T-helper 2 cell treated with Interferon-gamma antibody and Interleukin-4, amounts not matched to agents 5 μg/mL and 100 μg/mL, for 36 hours (primary cell): ENCODE results near the gene CLECL1.
"Not testable (repeated sequence)": the region's sequence is repeated elsewhere in the genome, so short reads cannot be mapped to it uniquely, and the experiment has no call there.

Experiments used
- DNase-seq: peaks from one replicate; pipeline ENCODE4 v3.0.0; 2021; ENCODE audit warnings: low spot score
- H3K27ac Mint-ChIP-seq: one replicate; pipeline ENCODE4 v1.8.0; 2021; ENCODE audit warnings: mild to moderate bottlenecking, mixed read lengths
- H3K27me3 Mint-ChIP-seq: one replicate; pipeline ENCODE4 v1.8.0; 2021; ENCODE audit warnings: low read depth, mixed read lengths
- H3K36me3 Mint-ChIP-seq: one replicate; pipeline ENCODE4 v1.8.0; 2021; ENCODE audit warnings: low read depth, mixed read lengths
- H3K4me1 Mint-ChIP-seq: one replicate; pipeline ENCODE4 v1.8.0; 2021; ENCODE audit warnings: low read depth, mixed read lengths
- H3K4me3 Mint-ChIP-seq: one replicate; pipeline ENCODE4 v1.8.0; 2022; ENCODE audit warnings: mild to moderate bottlenecking, moderate library complexity, mixed read lengths
- H3K9me3 Mint-ChIP-seq: one replicate; pipeline ENCODE4 v1.8.0; 2021; ENCODE audit warnings: mixed read lengths

CLECL1 gene

DNA sequence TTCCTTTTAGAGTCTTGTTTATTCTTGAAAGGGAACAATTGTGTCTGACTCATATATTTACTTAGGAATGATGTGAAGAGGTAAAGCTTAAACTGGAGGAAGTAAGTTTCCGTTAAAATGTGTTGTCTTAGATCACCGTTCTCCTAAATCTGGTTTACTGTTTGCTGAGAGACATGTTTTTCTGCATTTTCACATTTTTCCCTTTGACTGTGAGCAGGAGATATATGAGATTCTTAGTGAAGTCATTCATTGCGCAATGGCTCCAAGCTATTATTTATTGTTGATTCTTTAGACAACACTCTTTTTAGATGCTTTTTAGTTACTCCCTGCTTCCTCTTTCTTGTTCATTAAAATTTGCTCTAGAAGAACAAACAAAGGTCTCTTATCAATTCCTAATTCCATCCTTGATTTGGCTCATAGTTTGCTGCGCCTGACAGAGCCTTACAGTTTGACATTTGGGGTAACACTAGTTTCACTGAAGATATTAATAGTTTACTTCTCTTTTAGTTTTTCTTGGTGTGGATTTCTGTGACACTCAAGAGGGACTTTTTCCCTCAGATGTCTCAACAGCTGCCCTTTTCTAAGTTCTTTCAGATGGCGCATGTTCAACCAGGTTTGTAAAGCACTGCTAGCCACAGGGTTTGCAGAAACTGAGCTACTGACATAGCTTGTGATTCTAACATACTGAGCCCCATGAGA, 11.4 kb downstream of the CLECL1 start:
- H3K36me3 Mint-ChIP-seq: peaks cover 16% of the 10 kb centered on the region
- no peaks in the 10 kb centered on the region for H3K9me3 Mint-ChIP-seq
- H3K4me3 Mint-ChIP-seq: no peak overlapping the region
- H3K4me1 Mint-ChIP-seq: peaks cover 35% of the 10 kb centered on the region
- DNase-seq: no peak
- no peaks in the 10 kb centered on the region for H3K27me3 Mint-ChIP-seq
- no peak overlapping the region for H3K27ac Mint-ChIP-seq

DNA sequence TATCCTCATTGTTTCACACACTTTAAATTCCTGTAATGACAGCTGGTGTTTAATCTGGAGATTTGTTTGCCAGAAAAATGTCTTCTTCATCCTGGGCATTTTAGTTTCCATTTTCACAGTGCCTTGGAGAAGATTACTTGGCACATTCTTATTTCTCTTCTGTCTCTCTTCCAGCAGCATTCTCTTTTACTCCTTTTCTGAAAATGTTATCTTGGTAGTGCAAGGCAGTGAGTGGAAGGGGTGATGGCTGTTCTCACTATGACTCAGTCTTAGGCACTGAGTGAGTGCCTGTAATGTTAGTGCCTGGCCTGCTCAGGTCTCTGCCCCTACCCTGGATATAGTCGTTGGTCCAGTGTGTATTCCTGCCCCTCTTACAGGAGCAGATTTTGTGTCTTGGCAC, 13.1 kb downstream of the CLECL1 start:
- no peaks in the 10 kb centered on the region for H3K27me3 Mint-ChIP-seq
- H3K4me3 Mint-ChIP-seq: no peak overlapping the region
- peaks cover 29% of the 10 kb centered on the region for H3K4me1 Mint-ChIP-seq
- no peaks in the 10 kb centered on the region for H3K9me3 Mint-ChIP-seq
- peaks cover 19% of the 10 kb centered on the region for H3K36me3 Mint-ChIP-seq
- no peak overlapping the region for H3K27ac Mint-ChIP-seq
- DNase-seq: no peak

DNA sequence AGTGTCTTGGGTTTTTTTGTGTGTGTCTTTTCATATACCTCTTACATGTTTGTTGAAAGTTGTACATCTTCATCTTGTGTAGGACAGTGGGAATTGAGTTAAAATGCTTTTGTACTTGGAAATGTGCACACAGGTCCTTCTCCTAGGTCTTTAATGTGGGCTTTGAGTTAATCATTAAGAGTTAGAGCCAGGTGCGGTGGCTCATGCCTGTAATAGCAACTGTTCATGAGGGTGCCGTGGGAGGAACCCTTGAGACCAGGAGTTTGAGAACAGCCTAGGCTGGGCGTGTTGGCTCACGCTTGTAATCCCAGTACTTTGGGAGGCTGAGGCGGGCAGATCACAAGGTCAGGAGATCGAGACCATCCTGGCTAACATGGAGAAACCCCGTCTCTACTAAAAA, 13.9 kb downstream of the CLECL1 start:
- Mint-ChIP-seq H3K36me3 (peaks cover 18% of the 10 kb centered on the region), H3K27ac (no peak overlapping the region), H3K9me3 (no peaks in the 10 kb centered on the region), H3K27me3 (no peaks in the 10 kb centered on the region), H3K4me3 (no peak overlapping the region), H3K4me1 (peaks cover 27% of the 10 kb centered on the region)
- no peak for DNase-seq

DNA sequence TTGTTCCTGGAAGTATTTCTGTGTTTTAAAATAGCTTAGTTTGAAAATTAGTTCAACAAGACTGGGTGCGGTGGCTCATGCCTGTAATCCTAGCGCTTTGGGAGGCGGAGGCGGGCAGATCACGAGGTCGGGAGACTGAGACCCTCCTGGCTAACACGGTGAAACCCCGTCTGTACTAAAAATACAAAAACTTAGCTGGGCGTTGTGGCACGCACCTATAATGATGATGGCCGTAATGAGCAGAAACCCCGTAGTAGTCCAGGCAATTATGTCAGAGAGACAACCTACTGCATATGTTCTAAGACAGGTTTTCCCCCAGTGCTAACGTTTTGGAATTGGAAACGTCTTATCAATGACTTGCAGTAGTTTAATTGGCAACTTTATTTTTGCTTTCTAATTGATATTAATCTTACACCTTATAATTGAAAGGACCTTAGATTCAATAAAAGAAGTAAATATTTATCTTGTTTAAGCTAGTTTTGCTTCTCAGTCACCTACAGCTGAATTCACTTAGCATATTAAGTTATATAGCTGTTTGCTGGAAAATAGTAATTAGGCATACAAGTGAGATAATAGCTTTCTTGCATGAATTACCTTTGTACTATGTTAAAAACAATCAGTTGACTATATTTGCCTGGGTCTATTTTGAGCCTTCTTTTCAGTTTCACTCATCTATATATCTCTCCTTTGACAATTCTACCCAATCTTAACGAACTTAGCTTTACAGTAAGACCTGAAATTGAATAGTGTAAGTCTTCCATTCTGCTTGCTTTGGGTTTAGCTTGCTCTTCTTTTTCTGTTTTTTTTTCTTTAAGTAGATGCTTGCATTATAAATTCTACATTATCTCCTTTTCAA, 15.6 kb downstream of the CLECL1 start:
- Mint-ChIP-seq H3K27ac (no peak overlapping the region), H3K27me3 (no peaks in the 10 kb centered on the region), H3K36me3 (peaks cover 12% of the 10 kb centered on the region), H3K4me1 (peaks cover 24% of the 10 kb centered on the region), H3K9me3 (no peaks in the 10 kb centered on the region), H3K4me3 (no peak overlapping the region)
- no peak for DNase-seq

GRCh38 chr12:9713032-9713558, 19.8 kb downstream of the CLECL1 start:
- not testable (repeated sequence) for H3K27ac Mint-ChIP-seq, H3K4me3 Mint-ChIP-seq, H3K9me3 Mint-ChIP-seq, DNase-seq, H3K27me3 Mint-ChIP-seq
- peaks cover 27% of the 10 kb centered on the region for H3K36me3 Mint-ChIP-seq
- peaks cover 26% of the 10 kb centered on the region for H3K4me1 Mint-ChIP-seq

DNA sequence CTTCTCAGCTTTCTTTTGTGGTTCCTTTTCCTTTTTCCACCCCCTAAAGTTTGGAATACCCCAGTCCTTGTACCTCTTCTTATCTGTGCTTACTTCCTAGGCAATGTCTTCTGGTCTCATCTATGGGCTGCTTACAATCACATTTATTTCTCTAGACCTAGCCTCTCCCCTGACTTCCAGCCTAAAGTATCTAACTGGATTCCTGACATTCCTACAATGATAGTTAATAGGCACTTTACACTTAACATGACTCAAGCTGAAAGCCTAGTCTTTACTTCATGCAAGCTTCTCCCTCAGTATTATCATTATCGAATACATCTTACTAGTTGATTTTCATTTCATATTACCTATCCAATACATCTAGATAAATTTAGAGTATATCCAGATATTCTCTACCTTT, 21.2 kb downstream of the CLECL1 start:
- Mint-ChIP-seq H3K36me3 (peaks cover 38% of the 10 kb centered on the region), H3K4me3 (no peak overlapping the region), H3K27ac (no peak overlapping the region), H3K4me1 (peaks cover 36% of the 10 kb centered on the region), H3K27me3 (no peaks in the 10 kb centered on the region), H3K9me3 (no peaks in the 10 kb centered on the region)
- no peak for DNase-seq

DNA sequence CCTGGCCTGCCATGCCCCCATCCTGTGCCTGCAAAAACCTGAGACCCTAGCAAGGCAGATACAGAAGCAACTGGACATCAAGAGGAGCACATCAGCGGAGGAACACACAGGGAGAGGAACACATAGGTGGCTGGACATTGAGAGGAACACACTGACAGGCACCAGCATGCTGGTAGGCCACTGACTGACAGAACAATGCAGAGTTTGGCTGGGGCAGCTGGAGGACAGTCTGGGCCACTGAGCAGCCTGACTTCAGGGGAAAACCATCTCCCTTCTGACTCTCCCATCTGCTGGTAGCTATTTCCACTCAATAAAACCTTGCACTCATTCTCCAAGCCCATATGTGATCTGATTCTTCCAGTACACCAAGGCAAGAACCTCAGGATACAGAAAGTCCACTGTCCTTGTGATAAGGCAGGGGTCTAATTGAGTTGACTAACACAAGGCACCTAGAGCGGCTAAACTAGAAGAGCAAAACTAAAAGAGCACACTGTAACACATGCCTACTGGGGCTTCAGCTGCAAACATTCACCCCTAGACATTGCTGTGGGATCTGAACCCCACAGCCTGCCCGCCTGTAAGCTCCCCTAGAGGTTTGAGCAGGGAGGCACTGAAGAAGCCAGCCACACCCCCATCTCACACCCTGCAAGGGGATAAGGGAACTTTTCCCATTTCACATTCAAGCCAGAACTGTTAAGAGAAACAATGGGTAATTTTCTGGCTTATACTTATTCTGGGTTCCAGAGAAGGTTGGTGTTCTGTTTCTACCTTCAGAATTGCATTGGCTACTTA, 22.1 kb downstream of the CLECL1 start:
- DNase-seq: no peak
- no peaks in the 10 kb centered on the region for H3K27me3 Mint-ChIP-seq
- H3K27ac Mint-ChIP-seq: no peak overlapping the region
- H3K4me1 Mint-ChIP-seq: peaks cover 44% of the 10 kb centered on the region
- H3K4me3 Mint-ChIP-seq: no peak overlapping the region
- H3K36me3 Mint-ChIP-seq: peaks cover 44% of the 10 kb centered on the region
- peaks cover 6% of the 10 kb centered on the region for H3K9me3 Mint-ChIP-seq

DNA sequence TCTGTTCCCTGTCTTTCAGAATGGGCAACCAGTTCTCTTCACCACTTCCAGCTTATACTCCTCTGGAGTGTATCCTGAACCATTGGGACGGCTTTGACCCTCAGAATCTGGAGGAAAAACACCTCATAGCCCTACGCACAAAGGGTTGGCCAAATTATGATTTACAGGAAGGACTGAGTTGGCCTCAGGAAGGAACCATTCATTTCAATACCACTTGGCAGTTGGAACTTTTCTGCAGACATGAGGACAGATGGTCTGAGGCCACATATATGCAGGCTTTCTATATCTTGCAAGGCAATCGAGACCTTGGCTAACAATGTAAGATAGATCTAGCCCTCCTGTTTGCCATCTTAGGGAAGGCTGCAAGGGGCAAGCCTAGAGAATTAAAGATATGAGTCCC, 24.0 kb downstream of the CLECL1 start:
- Mint-ChIP-seq H3K9me3 (peaks cover 17% of the 10 kb centered on the region), H3K36me3 (peaks cover 52% of the 10 kb centered on the region), H3K27me3 (no peaks in the 10 kb centered on the region), H3K4me3 (no peak overlapping the region), H3K4me1 (peaks cover 51% of the 10 kb centered on the region), H3K27ac (no peak overlapping the region)
- no peak for DNase-seq

GRCh38 chr12:9707864-9708808, 24.8 kb downstream of the CLECL1 start:
- H3K4me3 Mint-ChIP-seq: peak overlapping the region; percentile 61
- DNase-seq: peak; percentile 44
- H3K36me3 Mint-ChIP-seq: peaks cover 52% of the 10 kb centered on the region
- peaks cover 46% of the 10 kb centered on the region for H3K4me1 Mint-ChIP-seq
- H3K27me3 Mint-ChIP-seq: no peaks in the 10 kb centered on the region
- peaks cover 17% of the 10 kb centered on the region for H3K9me3 Mint-ChIP-seq
- H3K27ac Mint-ChIP-seq: peak overlapping the region; percentile 84

DNA sequence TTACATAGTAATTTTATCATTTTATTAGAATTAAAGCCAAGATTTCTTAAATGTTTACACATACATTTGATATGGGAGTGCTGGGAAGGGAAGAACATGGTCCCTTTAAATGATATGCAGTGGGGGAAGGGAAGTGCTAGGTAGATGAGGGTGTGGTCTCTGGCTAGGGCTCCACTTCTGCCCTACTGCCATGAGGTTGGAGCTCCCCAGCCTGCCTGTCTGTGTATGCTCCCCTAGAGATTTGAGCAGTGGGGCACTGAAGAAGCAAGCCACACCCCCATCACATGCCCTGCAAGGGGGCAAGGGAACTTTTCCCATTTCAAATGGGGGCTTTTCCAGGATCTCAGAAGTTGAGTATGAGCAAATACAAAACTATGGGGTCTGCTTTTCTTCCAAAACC, 25.5 kb downstream of the CLECL1 start:
- H3K27ac Mint-ChIP-seq: peak overlapping the region; percentile 84
- H3K4me3 Mint-ChIP-seq: peak overlapping the region; percentile 61
- peaks cover 53% of the 10 kb centered on the region for H3K4me1 Mint-ChIP-seq
- peaks cover 17% of the 10 kb centered on the region for H3K9me3 Mint-ChIP-seq
- DNase-seq: no peak
- no peaks in the 10 kb centered on the region for H3K27me3 Mint-ChIP-seq
- H3K36me3 Mint-ChIP-seq: peaks cover 52% of the 10 kb centered on the region

DNA sequence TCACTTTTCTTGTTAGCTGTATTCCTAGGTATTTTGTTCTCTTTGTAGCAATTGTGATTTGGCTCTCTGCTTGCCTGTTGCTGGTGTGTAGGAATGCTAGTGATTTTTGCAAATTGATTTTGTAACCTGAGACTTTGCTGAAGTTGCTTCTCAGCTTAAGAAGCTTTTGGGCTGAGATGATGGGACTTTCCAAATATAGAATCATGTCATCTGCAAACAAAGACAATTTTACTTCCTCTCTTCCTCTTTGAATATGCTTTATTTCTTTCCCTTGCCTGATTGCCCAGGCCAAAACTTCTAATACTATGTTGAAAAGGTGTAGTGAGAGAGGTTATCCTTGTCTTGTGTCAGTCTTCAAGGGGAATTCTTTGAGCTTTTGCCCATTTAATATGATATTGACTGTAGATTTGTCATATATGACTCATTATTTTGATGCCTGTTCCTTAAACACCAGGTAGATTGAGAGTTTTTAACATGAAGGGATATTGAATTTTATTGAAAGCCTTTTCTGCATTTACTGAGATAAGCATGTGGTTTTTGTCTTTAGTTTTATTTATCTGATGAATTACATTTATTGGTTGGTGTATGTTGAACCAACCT, 26.7 kb downstream of the CLECL1 start:
- no peaks in the 10 kb centered on the region for H3K27me3 Mint-ChIP-seq
- H3K36me3 Mint-ChIP-seq: peaks cover 50% of the 10 kb centered on the region
- peaks cover 17% of the 10 kb centered on the region for H3K9me3 Mint-ChIP-seq
- no peak for DNase-seq
- H3K27ac Mint-ChIP-seq: peak overlapping the region; percentile 46
- H3K4me1 Mint-ChIP-seq: peaks cover 61% of the 10 kb centered on the region
- peak overlapping the region; percentile 13 for H3K4me3 Mint-ChIP-seq

- H3K4me1 Mint-ChIP-seq: peaks cover 71% of the 10 kb centered on the region
- not testable (repeated sequence) for H3K4me3 Mint-ChIP-seq, H3K27ac Mint-ChIP-seq, H3K27me3 Mint-ChIP-seq, DNase-seq
- H3K9me3 Mint-ChIP-seq: peaks cover 17% of the 10 kb centered on the region
- peaks cover 50% of the 10 kb centered on the region for H3K36me3 Mint-ChIP-seq
These were observed 28.3 kb downstream of the CLECL1 start for GRCh38 chr12:9704561-9704960.
